ENCODE data around the gene KSR1.
"Not testable (repeated sequence)": the region's sequence is repeated elsewhere in the genome, so short reads cannot be mapped to it uniquely, and the experiment has no call there.

Gene KSR1

GRCh38 chr17:27671977-27672480 lies 215.8 kb downstream of the KSR1 start:
- not testable (repeated sequence) for H3K4me3 ChIP-seq (ENCODE audit: low read depth in 1 of 5, low read length in 5 of 5); H3K9me3 ChIP-seq (ENCODE audit: control insufficient read depth in 5 of 5, low read length in 5 of 5); H3K36me3 ChIP-seq (ENCODE audit: control insufficient read depth in 5 of 5, insufficient read depth in 5 of 5, low read length in 5 of 5); H3K27me3 ChIP-seq (ENCODE audit: control insufficient read depth in 5 of 5, insufficient read depth in 4 of 5, low read length in 5 of 5); H3K9ac ChIP-seq (ENCODE audit: low read length in 5 of 5); H3K27ac ChIP-seq (ENCODE audit: low read depth, low read length)
- peaks cover 0 to 11% (median 0%) of the 10 kb centered on the region in 5 donors for H3K4me1 ChIP-seq (ENCODE audit: control insufficient read depth in 5 of 5, insufficient read depth in 5 of 5, low read length in 5 of 5)

GRCh38 chr17:27674335-27674734 lies 218.1 kb downstream of the KSR1 start:
- peaks cover 0 to 11% (median 0%) of the 10 kb centered on the region in 5 donors for H3K4me1 ChIP-seq (ENCODE audit: control insufficient read depth in 5 of 5, insufficient read depth in 5 of 5, low read length in 5 of 5)
- H3K4me3 ChIP-seq (ENCODE audit: low read depth in 1 of 5, low read length in 5 of 5) = no peak overlapping the region
- no peaks in the 10 kb centered on the region for H3K36me3 ChIP-seq (ENCODE audit: control insufficient read depth in 5 of 5, insufficient read depth in 5 of 5, low read length in 5 of 5)
- no peaks in the 10 kb centered on the region for H3K9me3 ChIP-seq (ENCODE audit: control insufficient read depth in 5 of 5, low read length in 5 of 5)
- no peak overlapping the region for H3K27ac ChIP-seq (ENCODE audit: low read depth, low read length)
- H3K9ac ChIP-seq (ENCODE audit: low read length in 5 of 5) = no peak overlapping the region
- peaks cover 0 to 4% (median 0%) of the 10 kb centered on the region in 5 donors for H3K27me3 ChIP-seq (ENCODE audit: control insufficient read depth in 5 of 5, insufficient read depth in 4 of 5, low read length in 5 of 5)

Measured in subcutaneous abdominal adipose tissue (tissue), 5 donors.